Gastroesophageal sphincter (tissue), 3 donors: ENCODE results near the gene AFDN.

Source experiments
- EP300 ChIP-seq: sonication (generic); formaldehyde crosslinking; IDR thresholded peaks from one replicate; pipeline ENCODE4 v1.6.1; 2017; ENCODE audit warnings: antibody characterized with exemption, mild to moderate bottlenecking
- POLR2A ChIP-seq, 2 donors: fragments of 450-650 bp; IDR thresholded peaks; one replicate each; pipeline ENCODE4 v1.6.1; 2017; ENCODE audit warnings: antibody characterized with exemption in 2 of 2, mild to moderate bottlenecking in 2 of 2, moderate library complexity in 1 of 2
- POLR2AphosphoS5 ChIP-seq: sonication (generic); formaldehyde crosslinking; IDR thresholded peaks from one replicate; pipeline ENCODE4 v1.6.1; 2017; ENCODE audit warnings: antibody characterized with exemption
- TF ChIP-seq, protein P1 (sequence below), 4 experiments: fragments of 200-600 bp in 2 of 4; fragments of 450-650 bp in 2 of 4; sonication (generic) in 1 of 4; IDR thresholded peaks; one replicate each; pipeline ENCODE4 v1.5.1; 2017 to 2019; ENCODE audit warnings: antibody characterized with exemption in 4 of 4, mild to moderate bottlenecking in 2 of 4, moderate library complexity in 2 of 4

DNA sequence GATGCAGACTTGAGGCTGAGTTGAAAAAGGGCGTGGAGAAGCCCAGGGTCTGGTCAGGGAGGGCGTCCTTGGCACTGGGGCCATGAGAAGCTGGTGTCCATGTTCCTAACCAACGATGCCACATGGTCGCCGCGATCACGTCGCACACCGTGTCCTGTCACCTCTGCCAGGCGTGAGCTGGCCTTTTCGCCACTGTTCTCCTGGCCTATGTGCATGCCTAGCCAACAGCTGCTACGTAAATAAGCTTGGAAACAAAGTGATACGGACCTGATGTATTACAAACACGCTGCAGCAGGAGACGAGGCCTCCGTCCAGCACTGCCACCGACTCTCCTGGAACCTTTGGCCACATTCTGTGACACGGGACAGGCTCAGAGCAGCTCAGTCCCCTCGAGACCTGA is 148.7 kb downstream of the AFDN start:
- TF ChIP-seq, protein P1, sequence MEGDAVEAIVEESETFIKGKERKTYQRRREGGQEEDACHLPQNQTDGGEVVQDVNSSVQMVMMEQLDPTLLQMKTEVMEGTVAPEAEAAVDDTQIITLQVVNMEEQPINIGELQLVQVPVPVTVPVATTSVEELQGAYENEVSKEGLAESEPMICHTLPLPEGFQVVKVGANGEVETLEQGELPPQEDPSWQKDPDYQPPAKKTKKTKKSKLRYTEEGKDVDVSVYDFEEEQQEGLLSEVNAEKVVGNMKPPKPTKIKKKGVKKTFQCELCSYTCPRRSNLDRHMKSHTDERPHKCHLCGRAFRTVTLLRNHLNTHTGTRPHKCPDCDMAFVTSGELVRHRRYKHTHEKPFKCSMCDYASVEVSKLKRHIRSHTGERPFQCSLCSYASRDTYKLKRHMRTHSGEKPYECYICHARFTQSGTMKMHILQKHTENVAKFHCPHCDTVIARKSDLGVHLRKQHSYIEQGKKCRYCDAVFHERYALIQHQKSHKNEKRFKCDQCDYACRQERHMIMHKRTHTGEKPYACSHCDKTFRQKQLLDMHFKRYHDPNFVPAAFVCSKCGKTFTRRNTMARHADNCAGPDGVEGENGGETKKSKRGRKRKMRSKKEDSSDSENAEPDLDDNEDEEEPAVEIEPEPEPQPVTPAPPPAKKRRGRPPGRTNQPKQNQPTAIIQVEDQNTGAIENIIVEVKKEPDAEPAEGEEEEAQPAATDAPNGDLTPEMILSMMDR (IDR thresholded peaks at IDR 0.05), result no peak
- TF ChIP-seq POLR2A (IDR thresholded peaks at IDR 0.05), result no peak
- no peak for TF ChIP-seq POLR2AphosphoS5
- TF ChIP-seq EP300, result no peak
